CD4-positive, alpha-beta T cell (primary cell): ENCODE results near the gene CD99L2. TPM values are rescaled to one million over a fixed set of nuclear protein-coding genes. Genes with fewer than 3 reads are reported as not detected.

Source experiments
- ATAC-seq: fragments of 200-7000 bp; cut with Tn5 transposase; one replicate; pipeline ENCODE4 v1.10.0; 2022; ENCODE audit warnings: mild to moderate bottlenecking; ENCODE audit not compliant: poor library complexity
- CTCF ChIA-PET: fragments of 350-600 bp; sonication (Branson Sonifier 250); formaldehyde crosslinking; loops from one replicate; lab custom pipeline; 2021; ENCODE audit warnings: antibody characterized with exemption, inconsistent platforms; lab: Charles Lee
- POLR2A ChIA-PET: fragments of 350-600 bp; sonication (Branson Sonifier 250); formaldehyde crosslinking; loops from one replicate; lab custom pipeline; 2021; ENCODE audit warnings: antibody characterized with exemption, inconsistent platforms; lab: Charles Lee
- DNase-seq, 14 experiments: peaks; one replicate each; pipeline ENCODE4 v3.0.0-alpha.2; 2013 to 2020; ENCODE audit warnings: mixed read lengths in 2 of 14
- H3K27ac ChIP-seq, 2 donors: one replicate each; pipeline versions ENCODE4 v1.5.1 to v1.7.0; 2013; ENCODE audit warnings: low read length in 2 of 2, low read depth in 1 of 2, mild to moderate bottlenecking in 1 of 2
- H3K27me3 ChIP-seq, 2 experiments: 1 replicate in 1 of 2; 2 replicates in 1 of 2; pipeline versions ENCODE4 v1.6.1 to v1.7.0; 2013; ENCODE audit warnings: low read length in 2 of 2, control low read depth in 1 of 2, mild to moderate bottlenecking in 1 of 2, moderate library complexity in 1 of 2; ENCODE audit not compliant: insufficient read depth in 2 of 2, control insufficient read depth in 1 of 2
- H3K36me3 ChIP-seq: one replicate; pipeline ENCODE4 v1.6.1; 2013; ENCODE audit warnings: low read length, control low read depth; ENCODE audit not compliant: insufficient read depth
- H3K4me1 ChIP-seq: one replicate; pipeline ENCODE4 v1.6.1; 2013; ENCODE audit warnings: low read length, control low read depth; ENCODE audit not compliant: insufficient read depth
- H3K4me3 ChIP-seq: one replicate; pipeline ENCODE4 v1.5.1; 2013; ENCODE audit warnings: mild to moderate bottlenecking, low read length, moderate library complexity
- H3K9me3 ChIP-seq, 2 experiments: 1 replicate in 1 of 2; 2 replicates in 1 of 2; pipeline versions ENCODE4 v1.6.1 to v1.7.0; 2013; ENCODE audit warnings: low read length in 2 of 2, mild to moderate bottlenecking in 2 of 2, control low read depth in 1 of 2, moderate library complexity in 1 of 2; ENCODE audit not compliant: control insufficient read depth in 1 of 2, insufficient read depth in 1 of 2
- H3K27ac Mint-ChIP-seq: one replicate; pipeline ENCODE4 v1.8.0; 2020; ENCODE audit warnings: mixed read lengths
- H3K27me3 Mint-ChIP-seq: one replicate; pipeline ENCODE4 v1.8.0; 2021; ENCODE audit warnings: mixed read lengths
- H3K36me3 Mint-ChIP-seq: one replicate; pipeline ENCODE4 v1.8.0; 2021; ENCODE audit warnings: low read depth, mixed read lengths
- H3K4me1 Mint-ChIP-seq: one replicate; pipeline ENCODE4 v1.8.0; 2021; ENCODE audit warnings: low read depth, mixed read lengths
- H3K4me3 Mint-ChIP-seq: one replicate; pipeline ENCODE4 v1.8.0; 2020; ENCODE audit warnings: mild to moderate bottlenecking, mixed read lengths
- H3K9me3 Mint-ChIP-seq: one replicate; pipeline ENCODE4 v1.8.0; 2020; ENCODE audit warnings: mixed read lengths
- CTCF ChIP-seq: fragments of 200-600 bp; IDR thresholded peaks from one replicate; pipeline ENCODE4 v1.8.0; 2022; ENCODE audit warnings: antibody characterized with exemption, mild to moderate bottlenecking
- intact Hi-C, 2 experiments: fragments of 100-400 bp; cut with DNase I in 1 of 2; cut with micrococcal nuclease in 1 of 2; formaldehyde crosslinking; loops; one replicate each; pipeline versions ENCODE4 v1.15.1 to v1.9.0; 2023 to 2025; cut with DNase I, micrococcal nuclease
- total RNA-seq, 174 experiments: library from RNA in 2 of 174; stranded (reverse) in 2 of 174; gene quantifications; one replicate each; pipeline ENCODE4 v1.2.3 and lab custom pipeline; 2021 to 2026

The CD99L2 gene
- total RNA-seq, 2 experiments from 2014 or later: 5.3 to 6.5 TPM

GRCh38 chrX:150857453-150857852 lies 41.0 kb downstream of the CD99L2 start:
- Histone ChIP-seq H3K4me3 (no peak overlapping the region), H3K27me3 (no peaks in the 10 kb centered on the region), H3K27ac (no peak overlapping the region), H3K4me1 (no peaks in the 10 kb centered on the region), H3K36me3 (no peaks in the 10 kb centered on the region), H3K9me3 (peaks cover 6 to 7% of the 10 kb centered on the region in 2 experiments)
- peaks cover 7% of the 10 kb centered on the region for H3K9me3 Mint-ChIP-seq
- no peaks in the 10 kb centered on the region for H3K4me1 Mint-ChIP-seq
- H3K27me3 Mint-ChIP-seq: no peaks in the 10 kb centered on the region
- H3K36me3 Mint-ChIP-seq: peaks cover 47% of the 10 kb centered on the region
- DNase-seq (no peak), ATAC-seq (no peak)
- POLR2A ChIA-PET: no interaction called here
- CTCF ChIA-PET: no interaction called here
- H3K27ac Mint-ChIP-seq: no peak overlapping the region
- intact Hi-C loops: no loop called here
- H3K4me3 Mint-ChIP-seq: no peak overlapping the region
- no peak for TF ChIP-seq CTCF

GRCh38 chrX:150856785-150857184 lies 41.7 kb downstream of the CD99L2 start:
- H3K9me3 Mint-ChIP-seq: peaks cover 7% of the 10 kb centered on the region
- no peaks in the 10 kb centered on the region for H3K27me3 Mint-ChIP-seq
- TF ChIP-seq CTCF: no peak
- ChIA-PET CTCF (no interaction called here), POLR2A (no interaction called here)
- no peaks in the 10 kb centered on the region for H3K4me1 Mint-ChIP-seq
- no peak overlapping the region for H3K27ac Mint-ChIP-seq
- intact Hi-C loops: no loop called here
- peaks cover 49% of the 10 kb centered on the region for H3K36me3 Mint-ChIP-seq
- DNase-seq: no peak
- no peak overlapping the region for H3K4me3 Mint-ChIP-seq
- no peaks in the 10 kb centered on the region for H3K36me3 ChIP-seq
- no peak overlapping the region for H3K4me3 ChIP-seq
- no peaks in the 10 kb centered on the region for H3K27me3 ChIP-seq
- H3K9me3 ChIP-seq: peaks cover 6 to 7% of the 10 kb centered on the region in 2 experiments
- no peak overlapping the region for H3K27ac ChIP-seq
- no peaks in the 10 kb centered on the region for H3K4me1 ChIP-seq
- ATAC-seq: no peak

GRCh38 chrX:150856101-150856500 lies 42.4 kb downstream of the CD99L2 start:
- no peaks in the 10 kb centered on the region for H3K4me1 Mint-ChIP-seq
- ChIA-PET POLR2A (no interaction called here), CTCF (no interaction called here)
- Histone ChIP-seq H3K4me1 (no peaks in the 10 kb centered on the region), H3K4me3 (no peak overlapping the region), H3K27me3 (no peaks in the 10 kb centered on the region), H3K27ac (no peak overlapping the region), H3K36me3 (no peaks in the 10 kb centered on the region), H3K9me3 (peaks cover 6 to 7% of the 10 kb centered on the region in 2 experiments)
- no peaks in the 10 kb centered on the region for H3K27me3 Mint-ChIP-seq
- no peak overlapping the region for H3K4me3 Mint-ChIP-seq
- DNase-seq (no peak), ATAC-seq (no peak)
- TF ChIP-seq CTCF: no peak
- H3K27ac Mint-ChIP-seq: no peak overlapping the region
- intact Hi-C loops: no loop called here
- H3K36me3 Mint-ChIP-seq: peaks cover 54% of the 10 kb centered on the region
- peaks cover 7% of the 10 kb centered on the region for H3K9me3 Mint-ChIP-seq
